Measurements from ENCODE around the gene ADAMTS17.
A peak's percentile ranks its signal among the peaks of the same experiment; 100 is the strongest.
"Not testable (repeated sequence)": the region's sequence is repeated elsewhere in the genome, so short reads cannot be mapped to it uniquely, and the experiment has no call there.

The ADAMTS17 gene

GRCh38 chr15:100340721-100341238 is 995 bp downstream of the ADAMTS17 start:
- DNase-seq, result no peak

DNA sequence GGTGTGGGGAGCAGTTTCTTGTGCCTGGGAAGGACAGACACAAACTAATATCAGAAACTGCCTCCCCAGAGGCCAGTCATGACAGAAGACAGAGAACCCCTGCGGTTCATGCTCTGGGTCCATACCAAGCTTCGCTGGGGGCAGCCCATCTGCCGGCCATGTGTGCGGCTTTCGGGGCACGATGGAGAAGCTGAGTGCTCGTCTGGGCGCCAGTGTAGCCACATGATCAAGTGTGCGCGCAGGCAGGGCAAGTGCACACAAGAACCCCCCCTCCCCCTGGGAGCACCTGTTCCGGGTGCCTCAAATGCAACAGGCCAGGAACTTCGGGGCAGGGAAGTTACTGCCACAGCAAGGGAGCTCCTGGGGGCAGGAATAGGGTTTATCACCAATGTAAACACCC is 1.8 kb downstream of the ADAMTS17 start:
- no peak for DNase-seq

DNA sequence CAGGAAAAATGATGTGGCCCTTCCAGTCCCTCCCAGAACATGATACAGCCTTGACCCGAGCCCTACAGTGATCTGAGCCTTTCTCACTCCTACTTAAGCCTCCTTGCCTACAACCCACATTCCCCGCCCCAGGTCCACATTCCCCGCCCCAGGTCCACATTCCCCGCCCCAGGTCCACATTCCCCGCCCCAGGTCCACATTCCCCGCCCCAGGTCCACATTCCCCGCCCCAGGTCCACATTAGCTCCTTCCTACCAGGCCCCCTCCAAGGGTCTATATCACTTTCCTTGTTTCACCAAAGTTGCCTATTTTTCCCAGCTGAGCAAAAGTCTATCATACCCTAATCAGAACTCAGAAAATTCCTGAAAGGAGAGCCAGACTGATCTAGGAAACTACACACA is 2.3 kb downstream of the ADAMTS17 start:
- not testable (repeated sequence) for DNase-seq

GRCh38 chr15:100338971-100339444 is 2.8 kb downstream of the ADAMTS17 start:
- DNase-seq, result peak in 39 of 56 donors; percentile 10 to 66 (median 33)

DNA sequence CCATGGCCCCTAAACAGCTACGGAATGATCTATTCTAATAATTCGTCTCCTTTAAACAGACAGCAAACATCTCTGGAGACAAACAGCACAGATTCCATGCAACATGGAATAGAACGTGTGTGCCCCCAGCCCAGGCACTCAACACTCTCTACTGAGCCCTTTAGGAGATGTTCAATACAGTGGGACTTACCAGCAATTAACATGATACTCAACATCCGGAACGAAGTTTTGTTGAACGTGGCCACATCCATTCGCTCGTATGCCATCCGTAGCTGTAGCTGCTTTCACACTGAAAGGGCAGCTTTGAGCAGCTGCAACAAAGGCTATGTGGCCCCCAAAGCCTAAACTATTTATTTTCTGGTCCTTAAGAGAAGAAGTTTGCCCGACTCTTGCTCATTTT is 3.5 kb downstream of the ADAMTS17 start:
- DNase-seq, result no peak

DNA sequence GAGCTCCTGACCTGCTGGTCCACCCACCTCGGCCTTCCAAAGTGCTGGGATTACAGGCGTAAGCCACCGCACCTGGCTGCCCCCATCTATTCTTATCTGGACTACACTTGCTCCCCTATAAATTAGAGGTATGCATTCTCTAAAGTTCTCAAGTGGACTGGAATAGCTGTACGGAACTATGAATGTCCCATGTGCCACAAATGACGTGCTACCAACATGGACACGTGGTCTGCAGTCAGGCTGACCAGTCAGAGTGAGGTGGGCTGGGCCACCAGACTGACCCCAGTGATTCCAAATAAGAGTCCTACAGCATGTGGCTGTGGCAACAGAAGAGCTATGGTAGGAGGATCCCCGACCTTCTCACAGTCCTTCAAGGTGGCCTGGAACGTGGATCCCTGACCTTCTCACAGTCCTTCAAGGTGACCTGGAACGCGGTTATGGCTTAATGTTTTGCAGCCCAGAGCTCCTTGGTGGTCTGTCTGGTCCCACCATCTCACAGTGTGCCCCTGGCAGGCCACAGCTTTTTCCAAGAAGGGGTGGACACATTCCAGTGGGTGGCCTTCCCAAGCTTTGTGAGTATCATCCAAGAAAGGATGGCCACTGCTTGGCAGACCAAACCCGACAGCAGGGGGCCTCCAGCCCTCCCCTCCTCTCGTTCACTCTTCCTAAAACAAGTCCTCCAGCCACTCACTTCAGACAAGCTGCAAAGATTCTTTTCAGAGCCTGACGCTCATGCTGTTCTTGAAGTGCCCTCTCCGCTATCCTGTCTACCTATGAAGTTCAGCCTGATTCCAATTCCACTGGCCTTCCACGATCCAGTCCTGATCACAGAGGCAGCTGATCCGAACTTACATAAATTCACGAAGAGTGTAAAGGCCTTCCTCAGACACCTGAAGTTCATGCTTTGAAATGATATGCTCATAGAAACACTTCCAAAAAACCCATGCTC is 4.4 kb downstream of the ADAMTS17 start:
- no peak for DNase-seq

DNA sequence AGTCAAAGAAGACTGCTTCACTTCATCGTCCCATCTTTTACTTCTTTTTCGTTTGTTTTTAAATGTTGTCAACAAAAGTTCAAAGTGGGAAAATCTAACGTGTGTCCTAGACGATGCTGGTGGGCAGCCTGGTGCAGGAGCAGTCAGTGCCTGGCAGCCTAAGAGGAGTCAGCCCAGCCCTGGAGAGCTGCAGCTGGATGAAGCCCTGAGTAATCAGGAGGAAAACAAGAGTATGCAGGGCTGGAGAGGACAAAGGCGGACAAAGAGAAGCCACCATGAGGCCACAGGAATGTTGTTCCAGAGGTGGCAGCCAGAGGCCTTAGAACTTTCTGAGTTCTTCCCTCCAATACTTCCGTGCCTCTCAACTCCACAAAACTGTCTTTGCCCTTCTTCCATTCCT is 5.7 kb downstream of the ADAMTS17 start:
- DNase-seq, result no peak

DNA sequence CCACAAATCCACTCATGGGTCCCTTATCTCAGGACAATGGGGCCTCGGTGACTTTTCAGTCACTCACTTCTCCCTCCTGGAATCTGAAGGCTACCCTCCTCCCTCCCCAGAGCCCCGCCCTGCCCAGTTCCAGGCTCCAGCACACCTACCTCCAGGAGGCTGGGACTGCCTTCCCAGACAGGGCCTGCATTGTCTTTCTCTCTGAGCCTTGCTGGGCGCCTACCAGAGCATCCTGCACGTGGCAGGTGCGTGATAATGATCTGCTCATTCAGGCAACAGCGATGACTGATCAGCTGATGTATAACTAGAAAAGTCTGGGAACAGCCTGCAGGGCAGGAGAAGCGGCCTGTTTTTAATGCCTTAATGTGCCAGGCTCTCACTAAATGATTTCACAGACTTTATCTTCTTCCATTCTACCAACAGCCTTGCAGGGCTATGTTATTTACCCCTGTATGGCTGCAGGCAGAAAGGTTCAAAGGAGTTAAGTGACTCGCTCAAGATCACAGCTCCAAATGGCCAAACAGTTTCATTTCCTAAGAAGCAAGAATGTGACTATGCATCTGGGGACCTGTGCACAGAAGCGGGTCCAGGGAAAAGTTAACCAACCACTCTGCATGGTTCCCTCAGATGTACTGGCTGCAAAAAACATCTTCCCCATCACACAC is 6.3 kb downstream of the ADAMTS17 start:
- DNase-seq, result no peak

- DNase-seq, result no peak
These were observed 6.9 kb downstream of the ADAMTS17 start for GRCh38 chr15:100334905-100335304.

DNA sequence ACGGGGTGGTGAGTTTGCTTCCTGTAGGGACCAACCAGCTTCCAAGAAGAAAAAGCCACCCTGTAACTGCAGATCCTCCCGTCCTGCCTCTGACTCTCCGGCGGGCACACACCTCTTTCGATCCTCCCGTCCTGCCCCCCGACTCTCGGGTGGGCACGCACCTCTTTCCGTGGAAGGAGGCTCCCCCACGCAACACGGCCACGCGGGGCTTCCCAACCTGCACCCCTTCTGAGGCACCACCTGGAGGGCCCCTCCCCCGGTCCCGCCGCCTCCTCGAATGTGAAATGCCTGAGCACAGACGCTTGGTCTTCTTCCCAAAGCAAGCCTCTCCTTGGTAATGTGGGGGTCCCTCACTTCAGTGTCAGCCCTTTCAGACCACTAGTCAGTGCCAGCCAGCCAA is 7.3 kb downstream of the ADAMTS17 start:
- no peak for DNase-seq

DNA sequence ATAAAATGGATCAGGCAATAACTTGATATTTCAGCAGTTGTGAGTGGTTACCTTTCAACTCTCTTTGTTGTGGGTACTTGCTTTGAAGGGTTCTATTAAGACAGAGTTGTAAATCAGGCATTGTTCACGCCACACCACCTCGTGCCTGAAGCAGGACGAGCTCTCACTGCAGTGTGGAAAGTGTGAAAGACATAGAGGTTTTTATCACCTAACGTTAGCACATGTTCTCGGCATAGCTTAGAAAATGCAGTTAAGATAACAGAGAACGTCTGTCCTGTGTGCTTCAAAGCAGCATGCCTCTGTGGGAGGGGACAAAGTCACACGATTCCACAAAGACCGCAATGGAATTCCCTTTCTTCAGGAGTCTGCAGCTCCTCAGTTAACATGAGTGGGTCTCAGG is 7.8 kb downstream of the ADAMTS17 start:
- DNase-seq, result no peak

- DNase-seq, result no peak
These were observed 8.5 kb downstream of the ADAMTS17 start for GRCh38 chr15:100333236-100333635.

DNA sequence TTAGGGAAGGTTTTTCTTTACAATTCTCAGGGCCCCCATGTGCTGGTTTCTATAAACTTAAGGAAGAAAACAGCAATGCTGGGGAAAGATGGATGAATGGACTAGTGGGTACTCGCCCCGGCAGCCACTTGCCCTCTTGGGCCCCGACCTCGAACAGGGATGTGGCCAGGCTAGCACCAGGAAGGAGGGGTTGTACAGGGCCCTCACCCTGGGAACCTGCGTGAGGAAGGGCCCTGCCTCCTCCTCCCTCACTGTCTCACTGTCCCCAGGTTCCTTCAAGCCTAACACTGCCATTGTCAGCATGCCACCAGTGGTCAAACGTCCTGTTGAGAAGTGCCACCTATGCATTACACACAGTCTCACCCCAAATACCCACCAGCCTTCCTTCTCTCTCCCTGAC is 9.1 kb downstream of the ADAMTS17 start:
- no peak for DNase-seq

GRCh38 chr15:100332231-100332630 is 9.5 kb downstream of the ADAMTS17 start:
- no peak for DNase-seq

DNA sequence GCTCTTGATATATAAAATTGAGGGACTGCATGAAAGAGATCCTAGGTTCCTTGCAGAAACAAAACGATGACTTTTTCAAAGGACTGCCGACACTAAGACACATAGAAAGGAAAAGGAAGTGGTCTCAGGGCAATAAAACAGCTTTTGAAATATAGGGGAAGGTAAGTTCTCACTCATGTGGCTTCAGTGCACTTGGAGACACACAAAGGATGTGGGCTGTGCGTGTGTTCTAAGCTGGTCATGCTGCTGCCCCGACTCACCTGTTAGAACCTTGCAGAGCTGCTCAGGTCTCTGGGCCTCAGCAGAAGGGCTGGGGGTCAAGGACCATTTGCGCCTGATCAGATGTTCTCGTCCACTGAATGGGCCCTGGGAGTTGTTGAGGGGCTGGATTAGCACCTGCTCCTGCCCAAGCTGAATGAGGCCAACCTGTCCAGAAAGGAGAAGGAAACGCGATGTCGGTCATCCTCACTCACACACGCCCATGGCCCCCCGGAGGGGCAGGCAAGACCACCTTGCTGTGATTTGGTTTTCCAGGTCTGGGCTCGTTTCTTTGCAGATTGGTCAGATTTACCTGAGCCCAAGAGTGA is 11.1 kb downstream of the ADAMTS17 start:
- DNase-seq, result no peak

- DNase-seq, result no peak
These were observed 11.6 kb downstream of the ADAMTS17 start for GRCh38 chr15:100330221-100330620.

DNA sequence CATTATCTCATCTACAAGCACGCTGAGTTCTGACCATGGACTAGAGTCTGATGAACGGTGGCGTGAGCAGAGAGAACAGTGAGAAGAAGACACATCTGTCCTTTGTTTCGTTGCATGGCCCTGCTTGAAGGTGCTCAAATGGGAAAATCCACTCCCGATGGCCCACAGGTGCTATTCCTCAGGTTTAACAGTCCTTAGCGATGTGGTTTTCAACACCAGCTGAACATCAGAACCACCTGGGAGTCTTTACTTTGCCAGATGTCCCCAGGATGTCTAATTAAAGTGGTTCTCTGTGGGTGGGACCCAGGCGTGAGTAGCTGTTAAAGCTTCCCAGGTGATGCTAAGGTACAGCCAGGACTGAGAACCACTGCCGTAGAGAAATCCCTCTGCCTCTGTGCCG is 13.0 kb downstream of the ADAMTS17 start:
- no peak for DNase-seq

DNA sequence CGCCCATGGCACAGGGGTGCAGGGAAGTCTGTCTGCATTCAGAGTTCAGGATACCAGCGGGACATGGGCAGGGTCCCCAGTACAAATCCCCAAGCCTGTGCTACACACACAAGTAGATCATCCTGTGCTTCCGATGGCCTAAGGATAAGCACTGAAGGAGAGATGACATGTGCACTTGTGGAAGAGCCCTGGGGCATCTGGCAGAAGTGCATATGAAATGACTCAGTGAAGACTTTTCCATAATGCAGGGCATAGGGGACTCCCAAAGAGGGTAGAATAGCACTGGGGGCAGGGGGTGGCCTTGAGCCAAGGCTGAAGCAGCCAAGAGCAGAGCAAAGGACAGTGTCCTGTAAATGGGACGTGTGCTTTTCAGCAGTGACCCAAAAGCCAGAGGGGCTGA is 22.9 kb downstream of the ADAMTS17 start:
- no peak for DNase-seq

GRCh38 chr15:100314809-100315400 is 26.9 kb downstream of the ADAMTS17 start:
- DNase-seq, result no peak

GRCh38 chr15:100311833-100312476 is 29.8 kb downstream of the ADAMTS17 start:
- no peak for DNase-seq

DNA sequence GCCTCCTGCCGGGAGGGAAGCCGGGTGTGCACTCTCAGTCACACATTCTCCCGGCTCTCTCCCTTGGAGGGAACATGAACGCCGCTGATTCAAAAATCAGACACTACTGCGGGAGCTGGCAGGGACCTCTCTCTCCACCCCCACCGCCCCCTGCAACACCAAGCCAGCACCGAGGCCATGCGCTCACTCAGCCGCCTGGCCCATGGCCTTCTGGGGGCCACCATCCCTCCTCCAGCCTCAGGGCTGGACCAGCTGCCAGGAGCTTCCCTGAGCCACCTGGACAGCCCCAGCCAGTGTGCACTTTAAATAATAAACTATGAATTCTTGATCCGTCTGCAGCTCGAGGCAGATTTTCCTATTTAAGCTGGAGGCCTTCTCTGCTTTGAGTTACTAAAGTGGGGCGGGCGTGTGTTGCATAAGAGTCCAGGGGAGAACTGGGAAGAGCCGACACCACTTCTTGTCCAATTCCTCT is 30.6 kb downstream of the ADAMTS17 start:
- DNase-seq, result peak in 22 of 56 donors; percentile 9 to 55 (median 24)
